OCI-LY3 (cell line): Measurements from ENCODE around the gene SLC12A4.

ENCODE experiments used
- H2AFZ ChIP-seq: fragments of 200-600, 300-600 bp; shearing (Covaris generic); 2 replicates; pipeline ENCODE4 v1.6.0; 2014; ENCODE audit warnings: antibody characterized with exemption, low read depth, low read length
- H3K27ac ChIP-seq: fragments of 200-600, 300-600 bp; sonication (generic); 2 replicates; pipeline ENCODE4 v1.5.1; 2014; ENCODE audit warnings: mild to moderate bottlenecking, low read length, moderate library complexity, mixed read lengths
- H3K27me3 ChIP-seq: fragments of 200-600, 300-600 bp; sonication (generic); 2 replicates; pipeline ENCODE4 v1.6.1; 2014; ENCODE audit warnings: low read depth, low read length, mixed read lengths
- H3K36me3 ChIP-seq: fragments of 200-600, 300-600 bp; sonication (generic); replicated peaks from 2 replicates; pipeline ENCODE3; 2014; ENCODE audit warnings: low read depth, low read length, mixed read lengths
- H3K4me1 ChIP-seq: fragments of 300-600, 200-600 bp; sonication (generic); 2 replicates; pipeline ENCODE4 v1.6.1; 2014; ENCODE audit warnings: low read length, mixed read lengths
- H3K4me2 ChIP-seq: fragments of 200-600, 300-600 bp; sonication (generic); 2 replicates; pipeline ENCODE4 v1.6.1; 2014; ENCODE audit warnings: low read length, mixed read lengths
- H3K4me3 ChIP-seq: fragments of 300-600, 200-600 bp; sonication (generic); 2 replicates; pipeline ENCODE4 v1.5.1; 2014; ENCODE audit warnings: antibody characterized with exemption, mild to moderate bottlenecking, low read length, moderate library complexity
- H3K79me2 ChIP-seq: fragments of 300-600, 200-600 bp; shearing (Covaris generic); 2 replicates; pipeline ENCODE4 v1.6.1; 2014; ENCODE audit warnings: mild to moderate bottlenecking, low read length, mixed read lengths
- H3K9ac ChIP-seq: fragments of 300-600, 200-600 bp; shearing (Covaris generic); 2 replicates; pipeline ENCODE4 v1.6.0; 2014; ENCODE audit warnings: mild to moderate bottlenecking, low read length, moderate library complexity
- H3K9me3 ChIP-seq: fragments of 200-600, 300-600 bp; shearing (Covaris generic); 2 replicates; pipeline ENCODE4 v1.6.1; 2014; ENCODE audit warnings: low read length, mixed read lengths; ENCODE audit not compliant: insufficient read depth
- H4K20me1 ChIP-seq: fragments of 200-600, 300-600 bp; sonication (generic); 2 replicates; pipeline ENCODE4 v1.6.1; 2016; ENCODE audit warnings: low read length, mixed read lengths; ENCODE audit not compliant: insufficient read depth
- CTCF ChIP-seq: fragments of 200-600, 300-600 bp; sonication (generic); IDR thresholded peaks from 2 replicates; pipeline ENCODE4 v1.5.1; 2014; ENCODE audit warnings: antibody characterized with exemption, low read length, low read depth
- EZH2phosphoT487 ChIP-seq: fragments of 200-600 bp; shearing (Covaris generic); IDR thresholded peaks from 2 replicates; pipeline ENCODE4 v1.6.1; 2018; ENCODE audit warnings: antibody characterized with exemption, mixed run types, low read depth

Gene SLC12A4

GRCh38 chr16:67902831-67903230 lies 65.6 kb downstream of the SLC12A4 start:
- Histone ChIP-seq H3K4me1 (no peaks in the 10 kb centered on the region), H3K27me3 (no peaks in the 10 kb centered on the region), H3K4me3 (no peak overlapping the region), H3K36me3 (no peaks in the 10 kb centered on the region), H3K79me2 (peaks cover 22% of the 10 kb centered on the region), H3K27ac (no peak overlapping the region), H3K9me3 (no peaks in the 10 kb centered on the region), H3K9ac (no peak overlapping the region), H3K4me2 (no peak overlapping the region), H2AFZ (no peak overlapping the region), H4K20me1 (0 out of 2 replicates have a peak, but pooled peaks cover 3% of the 10 kb centered on the region)
- TF ChIP-seq CTCF (no peak), EZH2phosphoT487 (no peak)

- Histone ChIP-seq H3K27ac (no peak overlapping the region), H3K4me2 (no peak overlapping the region), H3K27me3 (no peaks in the 10 kb centered on the region), H3K9me3 (no peaks in the 10 kb centered on the region), H3K79me2 (peaks cover 32% of the 10 kb centered on the region), H3K9ac (no peak overlapping the region), H3K4me1 (no peaks in the 10 kb centered on the region), H3K4me3 (no peak overlapping the region), H4K20me1 (0 out of 2 replicates have a peak, but pooled peaks cover 3% of the 10 kb centered on the region), H3K36me3 (no peaks in the 10 kb centered on the region), H2AFZ (no peak overlapping the region)
- TF ChIP-seq EZH2phosphoT487 (no peak), CTCF (no peak)
These were observed 66.7 kb downstream of the SLC12A4 start for GRCh38 chr16:67901734-67902133.

DNA sequence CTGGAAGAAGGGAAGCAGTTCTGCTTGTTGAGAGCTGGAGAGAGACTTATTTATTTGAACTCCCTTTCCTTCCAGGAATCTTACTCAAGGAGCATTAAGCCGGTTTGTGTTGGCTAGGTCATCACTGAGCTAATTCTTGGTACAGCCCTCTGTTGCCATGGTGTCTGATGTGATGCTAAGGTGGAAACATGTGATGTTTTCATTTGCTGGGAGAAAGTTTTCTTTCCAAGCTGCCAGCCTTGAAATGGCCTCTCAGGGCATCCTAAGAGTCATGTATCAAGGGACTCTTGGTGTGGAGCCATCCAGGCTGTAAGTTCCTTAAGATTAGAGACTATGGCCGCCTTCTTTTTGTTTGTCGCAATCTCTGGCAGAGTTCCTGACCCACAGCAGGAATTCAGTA lies 71.2 kb downstream of the SLC12A4 start:
- no peak for TF ChIP-seq EZH2phosphoT487
- no peak for TF ChIP-seq CTCF
- H3K79me2 ChIP-seq: peaks cover 65% of the 10 kb centered on the region

DNA sequence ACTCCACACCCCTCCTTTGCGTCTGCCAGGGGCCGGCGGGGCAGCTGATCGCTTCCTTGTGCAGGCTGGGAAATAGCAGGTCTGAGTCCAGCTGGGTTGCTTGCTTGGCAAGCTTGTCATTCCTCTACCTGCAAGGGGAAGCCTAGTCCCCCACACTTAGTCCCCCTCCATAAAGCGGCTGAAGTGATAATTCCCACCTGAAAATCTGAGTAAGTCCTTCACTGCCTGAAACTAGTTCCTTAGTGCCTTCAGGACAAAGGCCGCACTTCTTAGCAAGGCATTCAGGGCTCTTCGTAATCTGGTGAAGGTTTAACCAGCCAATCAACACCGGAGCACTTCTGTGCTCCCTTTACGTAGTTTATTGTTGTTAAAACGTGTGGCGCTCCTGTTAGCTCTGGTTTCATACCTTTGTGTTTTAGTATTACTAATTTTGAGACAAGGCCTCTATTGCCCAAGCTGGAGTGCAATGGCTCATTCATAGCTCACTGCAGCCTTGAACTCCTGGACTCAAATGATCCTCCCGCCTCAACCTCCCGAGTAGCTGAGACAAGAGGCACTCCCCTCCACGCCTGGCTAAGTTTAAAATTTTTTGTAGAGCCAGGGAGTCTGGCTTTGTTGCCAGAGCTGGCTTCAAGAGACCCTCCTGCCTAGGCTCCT lies 74.6 kb downstream of the SLC12A4 start:
- peak overlapping the region; percentile 96 for H3K4me2 ChIP-seq
- H2AFZ ChIP-seq: no peak overlapping the region; the same call in 1 of the 2 replicates
- 0 out of 2 replicates have a peak overlapping the region, but pooled peaks have one; percentile 17 for H3K27ac ChIP-seq
- H4K20me1 ChIP-seq: no peaks in the 10 kb centered on the region
- peak overlapping the region; percentile 92 for H3K4me3 ChIP-seq
- H3K9ac ChIP-seq: peak overlapping the region; percentile 93
- H3K4me1 ChIP-seq: peaks cover 14% of the 10 kb centered on the region
- H3K79me2 ChIP-seq: peaks cover 46% of the 10 kb centered on the region
- no peaks in the 10 kb centered on the region for H3K36me3 ChIP-seq
- no peak for TF ChIP-seq EZH2phosphoT487
- TF ChIP-seq CTCF: no peak
- H3K27me3 ChIP-seq: no peaks in the 10 kb centered on the region
- H3K9me3 ChIP-seq: no peaks in the 10 kb centered on the region

More for the DNA sequence above, 71.2 kb downstream of the SLC12A4 start:
- no peaks in the 10 kb centered on the region for H3K36me3 ChIP-seq
- no peak overlapping the region for H3K9ac ChIP-seq
- peaks cover 13% of the 10 kb centered on the region for H3K4me1 ChIP-seq
- no peak overlapping the region for H3K4me2 ChIP-seq
- no peak overlapping the region for H3K27ac ChIP-seq
- H3K4me3 ChIP-seq: no peak overlapping the region
- H3K27me3 ChIP-seq: no peaks in the 10 kb centered on the region
- no peak overlapping the region for H2AFZ ChIP-seq
- H4K20me1 ChIP-seq: 0 out of 2 replicates have a peak, but pooled peaks cover 3% of the 10 kb centered on the region
- H3K9me3 ChIP-seq: no peaks in the 10 kb centered on the region
